Psoas muscle (tissue), 8 donors: Measurements from ENCODE around the gene C4orf46. TPM values are rescaled to one million over a fixed set of nuclear protein-coding genes. Genes with fewer than 3 reads are reported as not detected.

Source experiments
- ATAC-seq, 4 donors: fragments of 200-7000 bp; cut with Tn5 transposase; one replicate each; pipeline ENCODE4 v1.9.1; 2020; ENCODE audit warnings: moderate library complexity in 3 of 4, mild to moderate bottlenecking in 2 of 4
- DNase-seq, 2 donors: peaks; one replicate each; pipeline ENCODE4 v3.0.0-alpha.2; 2020
- H3K27ac ChIP-seq: fragments of 200-600 bp; one replicate; pipeline ENCODE4 v1.8.0; 2022
- H3K27me3 ChIP-seq, 3 donors: fragments of 200-600 bp in 1 of 3; one replicate each; pipeline versions ENCODE4 v1.6.1 to v1.8.0; 2013 to 2022; ENCODE audit warnings: low read length in 2 of 3, mild to moderate bottlenecking in 2 of 3, moderate library complexity in 1 of 3; ENCODE audit not compliant: insufficient read depth in 3 of 3
- H3K36me3 ChIP-seq, 2 donors: fragments of 200-600 bp in 1 of 2; one replicate each; pipeline versions ENCODE4 v1.6.1 to v1.8.0; 2013 to 2022; ENCODE audit warnings: low read depth in 1 of 2, mild to moderate bottlenecking in 1 of 2, moderate library complexity in 1 of 2; ENCODE audit not compliant: insufficient read depth in 1 of 2
- H3K4me1 ChIP-seq: fragments of 200-600 bp; one replicate; pipeline ENCODE4 v1.8.0; 2022
- H3K4me3 ChIP-seq: fragments of 200-600 bp; one replicate; pipeline ENCODE4 v1.8.0; 2022; ENCODE audit warnings: mild to moderate bottlenecking
- H3K9me3 ChIP-seq: fragments of 200-600 bp; one replicate; pipeline ENCODE4 v1.8.0; 2022
- WGBS, 3 donors: extraction: QIAGEN DNeasy Blood & Tissue Kit; methylation state at CpG; one replicate each; pipeline versions ENCODE4 v1.1.6 to v1.1.7; 2013; 5-methylcytosine and 5-hydroxymethylcytosine counted together
- intact Hi-C, 2 donors: fragments of 100-400 bp; cut with DNase I; formaldehyde crosslinking; loops; one replicate each; pipeline versions ENCODE4 v1.11.0 to v1.14.2; 2022
- polyA plus RNA-seq, 3 donors: library from polyadenylated mRNA; stranded (reverse); fragments of 200-250 nt; gene quantifications; one replicate each; pipeline ENCODE4 v1.2.3, GENCODE V29; 2013
- total RNA-seq, 4 donors: library from RNA; stranded (reverse); fragmentation: NEBNext Ultra II Directional in 2 of 4; extraction: Animal tissue kit (Norgen Biotek cat#: 25700) in 2 of 4; gene quantifications; one replicate each; pipeline versions ENCODE4 v1.2.1 to v1.2.4, GENCODE V29; 2021 to 2023
- TF ChIP-seq, protein P1 (sequence below): fragments of 200-600 bp; IDR thresholded peaks from one replicate; pipeline ENCODE4 v1.8.0; 2022; ENCODE audit warnings: antibody characterized with exemption
- donor health status: healthy with polysubstance abuse.
- donor health status: DM: no; HTN: no; CAD: no; lungs with moderate emphysema.
- donor health status: Bipolar disorder and iron deficiency.
- donor health status: healthy.
- donor health status: DM: yes; HTN: yes; CAD: no.
- donor health status: DM: no; HTN: no; CAD: no.
- donor health status: DM: no; HTN: no; CAD: no.
- donor health status: DM: yes; HTN: yes; CAD: no.

C4orf46 gene
- total and polyA plus RNA-seq, 7 donors = 0.57 to 4.5 (median 1.7) TPM

DNA sequence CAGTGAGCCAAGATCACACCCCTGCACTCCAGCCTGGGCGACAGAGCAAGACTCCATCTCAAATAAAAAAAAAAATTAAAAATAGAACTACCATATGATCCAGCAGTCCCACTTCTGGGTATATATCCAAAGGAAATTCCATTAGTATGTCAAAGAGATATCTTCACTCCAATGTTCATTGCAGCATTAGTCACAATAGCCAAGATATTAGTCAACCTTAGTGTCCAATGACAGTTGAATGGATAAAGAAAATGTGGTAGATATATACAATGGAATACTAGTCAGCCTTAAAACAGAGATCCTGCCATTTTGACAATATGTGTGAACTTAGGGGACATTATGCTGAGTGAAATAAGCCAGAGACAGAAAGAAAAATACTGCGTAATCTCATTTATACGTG is 49.4 kb downstream of the C4orf46 start:
- DNase-seq (no peak), ATAC-seq (no peak)
- Histone ChIP-seq H3K4me3 (no peak overlapping the region), H3K27me3 (no peaks in the 10 kb centered on the region), H3K4me1 (peaks cover 20% of the 10 kb centered on the region), H3K36me3 (no peaks in the 10 kb centered on the region), H3K9me3 (no peaks in the 10 kb centered on the region), H3K27ac (no peak overlapping the region)
- WGBS, 3 donors = 91 to 98% (median 97%) methylated on average over 3 of the region's 3 CpGs
- intact Hi-C loops = loop anchor here (5.0 to 10.0 kb wide), 2 partner anchors 127 to 370 kb away; no protein-coding TSS in a partner anchor
- TF ChIP-seq, protein P1, sequence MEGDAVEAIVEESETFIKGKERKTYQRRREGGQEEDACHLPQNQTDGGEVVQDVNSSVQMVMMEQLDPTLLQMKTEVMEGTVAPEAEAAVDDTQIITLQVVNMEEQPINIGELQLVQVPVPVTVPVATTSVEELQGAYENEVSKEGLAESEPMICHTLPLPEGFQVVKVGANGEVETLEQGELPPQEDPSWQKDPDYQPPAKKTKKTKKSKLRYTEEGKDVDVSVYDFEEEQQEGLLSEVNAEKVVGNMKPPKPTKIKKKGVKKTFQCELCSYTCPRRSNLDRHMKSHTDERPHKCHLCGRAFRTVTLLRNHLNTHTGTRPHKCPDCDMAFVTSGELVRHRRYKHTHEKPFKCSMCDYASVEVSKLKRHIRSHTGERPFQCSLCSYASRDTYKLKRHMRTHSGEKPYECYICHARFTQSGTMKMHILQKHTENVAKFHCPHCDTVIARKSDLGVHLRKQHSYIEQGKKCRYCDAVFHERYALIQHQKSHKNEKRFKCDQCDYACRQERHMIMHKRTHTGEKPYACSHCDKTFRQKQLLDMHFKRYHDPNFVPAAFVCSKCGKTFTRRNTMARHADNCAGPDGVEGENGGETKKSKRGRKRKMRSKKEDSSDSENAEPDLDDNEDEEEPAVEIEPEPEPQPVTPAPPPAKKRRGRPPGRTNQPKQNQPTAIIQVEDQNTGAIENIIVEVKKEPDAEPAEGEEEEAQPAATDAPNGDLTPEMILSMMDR = no peak

GRCh38 chr4:158621729-158622128 is 50.0 kb downstream of the C4orf46 start:
- no peak for DNase-seq
- WGBS, 3 donors = 94 to 99% (median 97%) methylated on average over 4 of the region's 4 CpGs
- intact Hi-C loops = loop anchor here (5.0 to 10.0 kb wide), 2 partner anchors 127 to 369 kb away; no protein-coding TSS in a partner anchor

DNA sequence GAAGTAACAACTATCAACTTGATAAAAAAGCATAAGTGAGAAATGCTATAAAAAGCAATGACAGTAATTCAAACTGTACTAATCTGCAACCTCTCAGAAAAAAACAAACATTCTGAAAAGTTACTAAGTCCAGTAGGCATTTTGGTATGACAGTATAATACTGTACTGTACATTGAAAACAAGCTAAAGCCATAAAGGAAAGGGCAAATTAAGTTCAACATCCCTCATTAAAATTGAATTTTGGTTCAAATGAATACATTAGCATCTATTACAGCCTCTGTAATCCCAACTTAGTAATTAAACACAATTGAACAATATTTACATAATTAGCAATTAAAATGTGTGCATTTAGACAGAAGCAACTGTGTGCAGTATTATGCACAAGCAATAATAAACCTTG is 53.7 kb downstream of the C4orf46 start:
- no peak for ATAC-seq
- TF ChIP-seq, protein P1 = no peak
- no peaks in the 10 kb centered on the region for H3K4me1 ChIP-seq
- intact Hi-C loops = no loop called here
- no peak overlapping the region for H3K27ac ChIP-seq
- H3K9me3 ChIP-seq = no peaks in the 10 kb centered on the region
- DNase-seq = no peak
- H3K36me3 ChIP-seq = no peaks in the 10 kb centered on the region
- H3K4me3 ChIP-seq = no peak overlapping the region
- H3K27me3 ChIP-seq = no peaks in the 10 kb centered on the region

More at GRCh38 chr4:158621729-158622128, 50.0 kb downstream of the C4orf46 start:
- H3K36me3 ChIP-seq = no peaks in the 10 kb centered on the region
- H3K27ac ChIP-seq = no peak overlapping the region
- ATAC-seq = no peak
- H3K4me1 ChIP-seq = peaks cover 20% of the 10 kb centered on the region
- H3K27me3 ChIP-seq = no peaks in the 10 kb centered on the region
- H3K9me3 ChIP-seq = no peaks in the 10 kb centered on the region
- TF ChIP-seq, protein P1 = no peak
- no peak overlapping the region for H3K4me3 ChIP-seq

Other genes starting within 250 kb of the C4orf46 start
- not detected for gene RXFP1, start 150.0 kb downstream of the C4orf46 start, total RNA-seq
- gene RXFP1, start 150.0 kb downstream of the C4orf46 start, polyA plus RNA-seq = under 1 TPM in 1 of 3 donors, not detected in 2; 0.01 TPM
- gene ETFDH, start 409 bp upstream of the C4orf46 start, total RNA-seq = 100 to 1,000 TPM in 3 of 4 donors, 10 to 100 TPM in 1; 80.0 to 154 (median 132) TPM
- 10 to 100 TPM; 60.4 to 91.0 (median 78.6) TPM for gene ETFDH, start 409 bp upstream of the C4orf46 start, polyA plus RNA-seq
- gene PPID, start 51.5 kb upstream of the C4orf46 start, total RNA-seq = 10 to 100 TPM; 35.1 to 68.1 (median 51.0) TPM
- gene PPID, start 51.5 kb upstream of the C4orf46 start, polyA plus RNA-seq = 100 to 1,000 TPM in 1 of 3 donors, 10 to 100 TPM in 2; 49.8 to 162 (median 72.5) TPM
- 10 to 100 TPM; 31.5 to 92.1 (median 53.4) TPM for gene FNIP2, start 97.1 kb upstream of the C4orf46 start, total RNA-seq
- gene FNIP2, start 97.1 kb upstream of the C4orf46 start, polyA plus RNA-seq = 10 to 100 TPM; 15.6 to 33.3 (median 19.1) TPM